ENCODE results near the gene KIF16B. TPM values are rescaled to one million over a fixed set of nuclear protein-coding genes. Genes with fewer than 3 reads are reported as not detected.

Gene KIF16B
- total and polyA plus RNA-seq, 2 of the 8 experiments (the other 6 are each of a cell fraction or from before 2014, with no cell fraction given): 3.0 to 9.2 TPM

DNA sequence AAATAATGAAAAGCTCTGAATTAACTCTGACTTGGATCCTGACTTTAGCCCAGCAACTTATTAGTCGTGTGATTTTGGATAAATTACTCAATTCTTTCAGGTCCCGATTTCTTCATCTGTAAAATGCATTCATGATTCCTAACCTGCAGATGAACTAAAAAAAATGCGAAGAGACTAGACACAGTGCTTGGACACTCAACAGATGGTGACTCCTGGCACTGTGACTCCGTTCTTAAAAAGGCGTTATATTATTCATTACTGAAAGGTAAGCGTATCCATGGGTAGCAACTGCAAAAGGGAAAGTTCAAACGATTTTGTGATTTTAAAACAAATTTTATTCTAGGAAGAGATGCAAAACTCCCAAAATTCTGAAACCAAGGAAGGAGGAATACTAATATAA is 226.3 kb downstream of the KIF16B start (continued):
- TF ChIP-seq CTBP2 (IDR thresholded peaks at IDR 0.05; ENCODE audit: borderline replicate concordance, insufficient read depth, insufficient read length, low read length): no peak

Measured in H1 (cell line).